H1 (cell line): ENCODE data around the gene RASD1. TPM values are rescaled to one million over a fixed set of nuclear protein-coding genes. Genes with fewer than 3 reads are reported as not detected.

ENCODE experiments used
- CTCF ChIA-PET: fragments of 300-600 bp; sonication (Branson Sonifier 250); formaldehyde crosslinking; loops from one replicate; lab custom pipeline; 2021; ENCODE audit not compliant: partially characterized antibody; lab: Charles Lee
- POLR2A ChIA-PET: fragments of 300-600 bp; sonication (Branson Sonifier 250); formaldehyde crosslinking; loops from one replicate; lab custom pipeline; 2021; ENCODE audit warnings: inconsistent platforms; ENCODE audit not compliant: partially characterized antibody; lab: Charles Lee
- DNase-seq, 2 experiments: peaks; one replicate each; pipeline versions ENCODE4 v3.0.0 to v3.0.0-alpha.2; 2010 to 2022; ENCODE audit warnings: low spot score in 2 of 2, low read depth in 1 of 2, mixed read lengths in 1 of 2
- FAIRE-seq: peaks from 2 replicates; lab custom pipeline; 2011; peaks lifted over from hg19 to GRCh38; lab: Jason Lieb, UNC
- H2AFZ ChIP-seq: 2 replicates; pipeline ENCODE4 v1.8.1; 2012; ENCODE audit warnings: low read length, inconsistent platforms
- H2AK5ac ChIP-seq: 2 replicates; pipeline ENCODE4 v1.6.1; 2013; ENCODE audit warnings: low read depth, low read length
- H2BK120ac ChIP-seq: replicated peaks from 2 replicates; pipeline ENCODE3; 2013; ENCODE audit warnings: low read depth, low read length, inconsistent platforms
- H2BK12ac ChIP-seq: 2 replicates; pipeline ENCODE4 v1.6.1; 2013; ENCODE audit warnings: low read depth, low read length
- H2BK15ac ChIP-seq: 2 replicates; pipeline ENCODE4 v1.6.1; 2013; ENCODE audit warnings: low read length
- H2BK20ac ChIP-seq: 2 replicates; pipeline ENCODE4 v1.6.1; 2013; ENCODE audit warnings: low read length
- H2BK5ac ChIP-seq: 2 replicates; pipeline ENCODE4 v1.6.1; 2013; ENCODE audit warnings: low read depth, low read length
- H3K14ac ChIP-seq: 2 replicates; pipeline ENCODE4 v1.6.1; 2013; ENCODE audit warnings: inconsistent platforms; ENCODE audit not compliant: insufficient read length
- H3K18ac ChIP-seq: 2 replicates; pipeline ENCODE4 v1.6.1; 2013; ENCODE audit warnings: low read length; ENCODE audit errors: extremely low read depth
- H3K23ac ChIP-seq: 2 replicates; pipeline ENCODE4 v1.6.1; 2013; ENCODE audit warnings: inconsistent platforms; ENCODE audit not compliant: insufficient read length
- H3K23me2 ChIP-seq: 2 replicates; pipeline ENCODE4 v1.6.1; 2013; ENCODE audit warnings: low read depth, low read length
- H3K27ac ChIP-seq: 2 replicates; pipeline ENCODE4 v1.6.1; 2011; ENCODE audit warnings: low read depth, low read length, inconsistent platforms
- H3K27me3 ChIP-seq, 4 experiments: replicated peaks in 1 of 4; 1 replicate in 1 of 4; 2 replicates in 3 of 4; pipeline versions ENCODE4 v1.6.1 to v1.8.1; 2011 to 2013; ENCODE audit warnings: low read length in 3 of 4, mild to moderate bottlenecking in 3 of 4, inconsistent platforms in 2 of 4, mixed read lengths in 2 of 4, moderate library complexity in 1 of 4; ENCODE audit not compliant: control insufficient read depth in 3 of 4, insufficient read depth in 3 of 4; ENCODE audit errors: extremely low read depth in 1 of 4
- H3K36me3 ChIP-seq, 4 experiments: 2 replicates each; pipeline versions ENCODE4 v1.6.1 to v1.8.1; 2011 to 2013; ENCODE audit warnings: mild to moderate bottlenecking in 4 of 4, low read length in 3 of 4, moderate library complexity in 2 of 4, control low read depth in 1 of 4, inconsistent platforms in 1 of 4; ENCODE audit not compliant: insufficient read depth in 4 of 4, control insufficient read depth in 2 of 4
- H3K4ac ChIP-seq: replicated peaks from 2 replicates; pipeline ENCODE3; 2013; ENCODE audit warnings: low read length, low read depth, mixed read lengths, inconsistent platforms; ENCODE audit not compliant: insufficient read length
- H3K4me1 ChIP-seq, 4 experiments: replicated peaks in 1 of 4; 1 replicate in 1 of 4; 2 replicates in 3 of 4; pipeline versions ENCODE4 v1.6.1 to v1.8.1; 2011 to 2013; ENCODE audit warnings: low read length in 3 of 4, inconsistent platforms in 2 of 4, mixed read lengths in 1 of 4; ENCODE audit not compliant: insufficient read depth in 4 of 4, control insufficient read depth in 3 of 4
- H3K4me2 ChIP-seq, 2 experiments: 2 replicates each; pipeline versions ENCODE4 v1.6.1 to v1.8.1; 2011 to 2013; ENCODE audit warnings: low read depth in 2 of 2, low read length in 2 of 2, control low read depth in 1 of 2, inconsistent platforms in 1 of 2, mild to moderate bottlenecking in 1 of 2; ENCODE audit not compliant: insufficient read depth in 1 of 2
- H3K4me3 ChIP-seq, 4 experiments: fragments of 200-600, 300-600 bp in 1 of 4; sonication (generic), shearing (Covaris generic), sonication (Bioruptor Twin) in 1 of 4; 2 replicates each; pipeline versions ENCODE4 v1.5.1 to v1.8.1; 2011 to 2016; ENCODE audit warnings: low read length in 4 of 4, low read depth in 3 of 4, control low read depth in 2 of 4, inconsistent platforms in 2 of 4, mild to moderate bottlenecking in 2 of 4, mixed read lengths in 1 of 4, moderate library complexity in 1 of 4; ENCODE audit not compliant: insufficient read depth in 2 of 4; ENCODE audit errors: extremely low read depth in 1 of 4
- H3K56ac ChIP-seq: replicated peaks from 2 replicates; pipeline ENCODE3; 2013; ENCODE audit warnings: low read depth, mild to moderate bottlenecking, mixed read lengths, low read length, inconsistent platforms; ENCODE audit not compliant: insufficient read length
- H3K79me1 ChIP-seq: 2 replicates; pipeline ENCODE4 v1.6.1; 2013; ENCODE audit warnings: low read depth, low read length, control low read depth
- H3K79me2 ChIP-seq, 2 experiments: 2 replicates each; pipeline versions ENCODE4 v1.6.1 to v1.8.1; 2012 to 2013; ENCODE audit warnings: low read length in 2 of 2, mild to moderate bottlenecking in 2 of 2, inconsistent platforms in 1 of 2; ENCODE audit not compliant: insufficient read depth in 2 of 2, control insufficient read depth in 1 of 2
- H3K9ac ChIP-seq, 4 experiments: replicated peaks in 1 of 4; 1 replicate in 1 of 4; 2 replicates in 3 of 4; pipeline versions ENCODE4 v1.6.1 to v1.8.1; 2011 to 2013; ENCODE audit warnings: low read depth in 3 of 4, low read length in 3 of 4, control low read depth in 2 of 4, mild to moderate bottlenecking in 2 of 4, moderate library complexity in 2 of 4, inconsistent platforms in 1 of 4; ENCODE audit errors: extremely low read depth in 1 of 4
- H3K9me3 ChIP-seq, 2 experiments: 2 replicates each; pipeline versions ENCODE4 v1.6.1 to v1.8.1; 2012 to 2013; ENCODE audit warnings: mild to moderate bottlenecking in 2 of 2, moderate library complexity in 2 of 2, control low read depth in 1 of 2, inconsistent platforms in 1 of 2, low read depth in 1 of 2, low read length in 1 of 2, mixed read lengths in 1 of 2; ENCODE audit not compliant: insufficient read depth in 2 of 2
- H4K20me1 ChIP-seq, 2 experiments: replicated peaks in 1 of 2; 2 replicates each; pipeline versions ENCODE3 to v1.8.1; 2011 to 2013; ENCODE audit warnings: inconsistent platforms in 2 of 2, low read length in 2 of 2, mild to moderate bottlenecking in 1 of 2; ENCODE audit not compliant: insufficient read depth in 2 of 2, control insufficient read depth in 1 of 2
- H4K5ac ChIP-seq: 2 replicates; pipeline ENCODE4 v1.6.1; 2013; ENCODE audit warnings: low read length, low read depth, mixed read lengths, inconsistent platforms; ENCODE audit not compliant: insufficient read length
- H4K8ac ChIP-seq: 2 replicates; pipeline ENCODE4 v1.8.0; 2013; ENCODE audit warnings: mild to moderate bottlenecking, moderate library complexity, low read length, inconsistent platforms; ENCODE audit not compliant: insufficient read depth; ENCODE audit errors: extremely low read depth
- H4K91ac ChIP-seq: replicated peaks from 2 replicates; pipeline ENCODE3; 2013; ENCODE audit warnings: low read length, mixed read lengths, inconsistent platforms; ENCODE audit not compliant: insufficient read length
- BRCA1 ChIP-seq: IDR thresholded peaks from 2 replicates; pipeline ENCODE4 v1.6.1; 2012; ENCODE audit warnings: low read depth, low read length, improper control_type of control experiment
- CTBP2 ChIP-seq: IDR thresholded peaks from 2 replicates; pipeline ENCODE4 v1.7.0; 2011; ENCODE audit warnings: borderline replicate concordance, mild to moderate bottlenecking, moderate library complexity, mixed read lengths, low read length; ENCODE audit not compliant: insufficient read depth, insufficient read length
- EP300 ChIP-seq, 2 experiments: IDR thresholded peaks; 1 replicate in 1 of 2; 2 replicates in 1 of 2; pipeline ENCODE4 v1.6.1; 2011 to 2012; ENCODE audit warnings: low read depth in 2 of 2, low read length in 2 of 2, mild to moderate bottlenecking in 2 of 2, borderline replicate concordance in 1 of 2, inconsistent platforms in 1 of 2, moderate library complexity in 1 of 2
- GABPA ChIP-seq: IDR thresholded peaks from 2 replicates; pipeline ENCODE4 v1.6.1; 2011; ENCODE audit warnings: mild to moderate bottlenecking, low read length, moderate library complexity, borderline replicate concordance; ENCODE audit not compliant: insufficient read depth
- KDM4A ChIP-seq: IDR thresholded peaks from one replicate; pipeline ENCODE4 v1.7.1; 2012; ENCODE audit warnings: low read depth, mild to moderate bottlenecking, moderate library complexity, low read length, inconsistent platforms; ENCODE audit not compliant: severe bottlenecking
- KDM5A ChIP-seq: fragments of 200-600 bp; IDR thresholded peaks from 2 replicates; pipeline ENCODE4 v1.7.1; 2012; ENCODE audit warnings: mild to moderate bottlenecking, low read length, inconsistent platforms, mixed read lengths
- RFX5 ChIP-seq: IDR thresholded peaks from 2 replicates; pipeline ENCODE4 v1.6.1; 2011; ENCODE audit warnings: low read depth, low read length, improper control_type of control experiment, borderline replicate concordance
- RNF2 ChIP-seq: fragments of 200-900, 300-1000 bp; sonication (generic); IDR thresholded peaks from 2 replicates; pipeline ENCODE4 v1.7.1; 2016; ENCODE audit warnings: borderline replicate concordance, low read depth, mild to moderate bottlenecking, antibody characterized with exemption, low read length; ENCODE audit not compliant: poor library complexity, severe bottlenecking; ENCODE audit errors: missing control alignments
- SAP30 ChIP-seq: fragments of 300-600 bp; sonication (generic); IDR thresholded peaks from 2 replicates; pipeline ENCODE4 v1.7.1; 2012; ENCODE audit warnings: low read length, moderate library complexity, mild to moderate bottlenecking, inconsistent platforms; ENCODE audit not compliant: insufficient read depth, insufficient replicate concordance
- SIX5 ChIP-seq: IDR thresholded peaks from 2 replicates; pipeline ENCODE4 v1.6.1; 2011; ENCODE audit warnings: mild to moderate bottlenecking, low read depth, low read length
- SRF ChIP-seq: IDR thresholded peaks from 2 replicates; pipeline ENCODE4 v1.6.1; 2011; ENCODE audit warnings: mild to moderate bottlenecking, low read depth, low read length, moderate library complexity
- TBP ChIP-seq: IDR thresholded peaks from 2 replicates; pipeline ENCODE4 v1.6.1; 2011; ENCODE audit warnings: low read depth, low read length, improper control_type of control experiment
- WGBS, 2 experiments: shearing (Covaris generic) in 1 of 2; methylation state at CpG; one replicate each; pipeline versions ENCODE4 v1.1.6 to v1.1.7; 2013 to 2015; ENCODE audit warnings: low lambda C conversion rate in 2 of 2, mixed read lengths in 2 of 2, inconsistent platforms in 1 of 2, low coverage in 1 of 2, missing lambda C conversion rate in 1 of 2; ENCODE audit not compliant: insufficient replicate concordance in 2 of 2, insufficient coverage in 1 of 2, insufficient read length in 1 of 2; ENCODE audit errors: extremely low coverage in 1 of 2, missing lambda C conversion rate in 1 of 2; 5-methylcytosine and 5-hydroxymethylcytosine counted together
- polyA plus RNA-seq, 7 experiments: library from polyadenylated mRNA; depleted of rRNA in 3 of 7; stranded (reverse) in 5 of 7; unstranded in 2 of 7; fragments of >200 nt in 5 of 7; fragments of 200-250 nt in 2 of 7; gene quantifications; 1 replicate in 5 of 7; 2 replicates in 1 of 7; 4 replicates in 1 of 7; pipeline versions ENCODE4 v1.2.1 to v1.2.3, GENCODE V29; 2011 to 2013; ENCODE audit warnings: missing spikeins in 2 of 7, mixed read lengths in 2 of 7
- total RNA-seq: library from RNA; stranded (reverse); fragmentation: NEBNext Ultra II Directional; extraction: Animal tissue kit (Norgen Biotek cat#: 25700); gene quantifications from 2 replicates; pipeline ENCODE4 v1.2.1, GENCODE V29; 2021
- TF ChIP-seq, protein P1 (sequence below): IDR thresholded peaks from 2 replicates; pipeline ENCODE4 v1.6.1; 2011; ENCODE audit warnings: low read depth, mild to moderate bottlenecking, low read length; ENCODE audit not compliant: insufficient read depth

The RASD1 gene
- total and polyA plus RNA-seq, 2 of the 8 experiments (the other 6 are each of a cell fraction or from before 2014, with no cell fraction given), result 2.3 to 2.6 TPM

DNA sequence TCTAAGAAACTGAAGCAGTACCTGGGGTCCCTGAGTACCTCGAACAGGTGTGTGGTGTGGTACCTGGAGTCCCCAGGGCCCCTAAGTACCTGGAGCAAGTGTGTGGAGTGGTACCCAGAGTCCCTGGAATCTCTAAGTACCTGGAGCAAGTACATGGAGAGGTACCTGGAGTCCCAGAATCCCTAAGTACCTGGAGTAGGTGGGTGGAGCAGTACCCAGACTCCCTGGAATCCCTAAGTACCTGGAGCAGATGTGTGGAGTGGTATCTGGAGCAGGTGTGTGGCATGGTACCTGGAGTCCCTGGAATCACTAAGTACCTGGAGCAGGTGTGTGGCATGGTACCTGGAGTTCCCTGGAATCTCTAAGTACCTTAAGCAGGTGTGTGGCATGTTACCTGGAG lies 41.9 kb downstream of the RASD1 start:
- Histone ChIP-seq H2BK15ac (no peak overlapping the region), H3K14ac (no peak overlapping the region), H3K79me1 (no peaks in the 10 kb centered on the region), H2BK5ac (no peak overlapping the region), H3K56ac (no peak overlapping the region), H2BK120ac (no peak overlapping the region), H4K5ac (no peak overlapping the region), H2AFZ (no peak overlapping the region), H3K4me3 (no peak overlapping the region), H2BK12ac (no peak overlapping the region), H3K4me1 (no peaks in the 10 kb centered on the region), H3K23ac (no peak overlapping the region), H4K8ac (no peak overlapping the region), H3K9me3 (no peaks in the 10 kb centered on the region), H3K79me2 (no peaks in the 10 kb centered on the region), H3K18ac (no peak overlapping the region), H3K36me3 (no peaks in the 10 kb centered on the region), H3K4ac (no peak overlapping the region), H3K27ac (no peak overlapping the region), H3K9ac (no peak overlapping the region), H2AK5ac (no peak overlapping the region), H2BK20ac (no peak overlapping the region), H3K27me3 (no peaks in the 10 kb centered on the region), H3K4me2 (no peak overlapping the region), H4K20me1 (no peaks in the 10 kb centered on the region), H3K23me2 (no peaks in the 10 kb centered on the region), H4K91ac (no peak overlapping the region)
- WGBS, 2 experiments, result 79% methylated on average over 1 of the region's 1 CpG; no CpG with 5 or more reads in 1 of the 2 experiments
- CTCF ChIA-PET, result interaction anchor here (1.2 to 1.6 kb wide), 2 partner anchors 19 to 67 kb away, joined by 3 to 4 read pairs; no protein-coding TSS in a partner anchor
- no peak for DNase-seq
- FAIRE-seq, result no peak
- POLR2A ChIA-PET, result no interaction called here
- TF ChIP-seq KDM5A (no peak), SAP30 (no peak), EP300 (IDR thresholded peaks at IDR 0.05; ENCODE audit: borderline replicate concordance in 1 of 2, low read depth in 2 of 2, low read length in 2 of 2) (no peak), SRF (no peak), CTBP2 (no peak), BRCA1 (no peak), RNF2 (no peak), SIX5 (no peak), RFX5 (no peak), KDM4A (no peak), GABPA (no peak), TBP (no peak)
- TF ChIP-seq, protein P1, sequence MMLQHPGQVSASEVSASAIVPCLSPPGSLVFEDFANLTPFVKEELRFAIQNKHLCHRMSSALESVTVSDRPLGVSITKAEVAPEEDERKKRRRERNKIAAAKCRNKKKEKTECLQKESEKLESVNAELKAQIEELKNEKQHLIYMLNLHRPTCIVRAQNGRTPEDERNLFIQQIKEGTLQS, result no peak
